Measurements from ENCODE around the gene WDR76. TPM values are rescaled to one million over a fixed set of nuclear protein-coding genes. Genes with fewer than 3 reads are reported as not detected.
"Not testable (repeated sequence)": the region's sequence is repeated elsewhere in the genome, so short reads cannot be mapped to it uniquely, and the experiment has no call there.

WDR76 gene
- 1.7 and 4.1 TPM in 2 replicates for total RNA-seq
- 1.3 TPM for polyA plus RNA-seq (2012)

DNA sequence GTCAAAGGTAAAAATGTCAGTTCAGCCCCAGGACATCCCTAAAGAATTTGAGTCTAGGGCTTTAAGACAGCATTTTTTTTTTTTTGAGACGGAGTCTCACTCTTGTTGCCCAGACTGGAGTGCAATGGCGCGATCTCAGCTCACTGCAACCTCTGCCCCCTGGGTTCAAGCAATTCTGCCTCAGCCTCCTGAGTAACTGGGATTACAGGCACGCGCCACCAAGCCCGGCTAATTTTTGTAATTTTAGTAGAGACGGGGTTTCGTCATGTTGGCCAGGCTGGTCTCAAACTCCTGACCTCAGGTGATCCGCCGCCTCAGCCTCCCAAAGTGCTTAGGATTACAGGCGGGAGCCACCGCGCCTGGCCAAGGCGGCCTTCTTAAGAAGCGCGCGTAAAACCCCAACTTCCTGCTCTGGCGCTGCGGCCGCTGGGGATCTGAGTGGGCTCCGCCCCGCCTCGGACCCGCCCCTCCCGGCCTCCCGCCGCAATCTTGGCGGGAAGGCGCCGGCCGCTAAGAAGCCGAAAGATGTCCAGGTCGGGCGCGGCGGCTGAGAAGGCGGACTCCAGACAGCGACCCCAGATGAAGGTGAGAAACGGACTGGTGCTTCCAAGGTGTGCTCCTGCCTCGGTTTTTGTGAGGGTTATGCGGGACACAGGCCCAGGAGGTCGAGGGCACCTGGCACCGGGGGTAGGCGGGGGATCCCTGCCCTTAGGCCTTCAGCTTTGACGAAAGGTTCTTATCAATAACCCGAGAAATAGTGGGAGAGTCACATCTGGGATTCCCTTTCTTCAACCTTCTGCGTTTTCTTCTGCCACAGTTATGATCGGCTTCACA lies at the start of gene WDR76:
Gene WDR76 (plus strand): TSS at position 495 of the 834 bp plus-strand sequence. CDS start 31 bp downstream, at position 526.
- peak; percentile 66 for DNase-seq (ENCODE audit: low read depth)

DNA sequence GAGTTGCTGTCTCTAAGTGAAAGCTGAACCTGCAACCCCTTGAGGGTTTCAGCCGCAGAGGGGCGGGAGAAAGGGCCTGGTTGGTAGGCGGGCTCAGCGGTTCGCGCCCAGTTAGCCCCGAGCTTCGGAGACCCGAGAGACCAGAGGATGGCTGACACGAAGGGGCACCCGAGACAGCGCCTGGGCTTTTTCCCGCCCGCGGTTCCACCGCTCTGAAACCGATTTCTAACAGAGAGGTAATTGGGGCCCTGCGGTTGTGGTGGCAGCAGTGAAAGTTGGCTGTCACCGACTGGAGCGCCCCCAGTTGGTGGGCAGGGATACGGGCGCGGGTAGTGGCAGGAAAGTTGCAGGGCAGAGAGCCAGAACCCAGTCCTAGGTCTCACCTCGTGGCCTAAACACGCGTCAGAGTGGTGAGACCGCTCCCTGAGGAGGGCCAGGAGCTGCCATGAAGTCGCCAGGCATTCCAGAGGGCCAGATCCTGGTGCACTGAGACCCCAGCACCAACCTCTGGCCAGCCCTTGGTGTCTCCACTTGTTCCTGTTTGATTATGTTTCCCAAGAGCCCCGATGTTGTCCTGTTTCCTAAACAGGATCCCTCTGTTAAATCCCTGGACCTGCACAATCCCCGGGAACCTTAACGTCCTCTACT lies 49.4 kb upstream of the WDR76 start:
- DNase-seq (ENCODE audit: low read depth), result peak; percentile 78

DNA sequence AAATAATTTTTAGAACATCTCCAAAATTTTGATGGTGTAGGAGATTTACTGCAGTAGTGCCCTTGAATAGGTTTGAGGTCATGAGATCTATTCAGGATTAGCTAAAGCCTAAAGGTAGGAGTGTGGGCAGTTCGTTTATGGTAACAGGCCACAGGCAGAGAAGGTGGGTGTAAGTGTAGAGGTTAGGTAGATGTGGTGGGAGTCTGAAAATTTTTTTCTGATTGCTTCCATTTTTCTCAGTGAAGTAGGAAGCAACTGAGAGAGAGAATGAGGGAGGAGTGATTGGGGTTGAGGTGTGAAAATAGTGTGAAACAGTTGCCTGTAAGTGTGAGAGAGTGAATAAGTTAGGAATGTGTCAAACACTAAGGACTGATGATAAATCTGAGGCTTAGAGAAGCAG lies 47.8 kb upstream of the WDR76 start:
- DNase-seq (ENCODE audit: low read depth), result no peak

DNA sequence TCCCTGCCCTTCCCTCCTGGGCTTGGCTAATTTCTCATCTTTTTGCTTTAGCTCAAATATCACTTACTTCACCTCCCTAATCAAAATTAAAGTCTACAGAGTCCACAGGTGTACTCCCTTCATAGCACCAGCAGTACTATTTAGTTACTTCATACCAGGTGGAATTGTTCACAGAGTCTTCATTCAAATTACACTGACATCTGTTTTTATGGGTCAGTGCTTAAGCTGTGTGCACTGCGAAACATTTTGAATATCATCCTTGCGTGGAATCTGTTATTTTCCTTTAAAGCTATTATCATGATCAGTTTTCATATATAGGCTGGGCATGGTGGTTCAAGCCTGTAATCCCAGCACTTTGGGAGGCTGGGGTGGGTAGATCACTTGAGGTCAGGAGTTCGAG lies 37.4 kb upstream of the WDR76 start:
- no peak for DNase-seq (ENCODE audit: low read depth)

DNA sequence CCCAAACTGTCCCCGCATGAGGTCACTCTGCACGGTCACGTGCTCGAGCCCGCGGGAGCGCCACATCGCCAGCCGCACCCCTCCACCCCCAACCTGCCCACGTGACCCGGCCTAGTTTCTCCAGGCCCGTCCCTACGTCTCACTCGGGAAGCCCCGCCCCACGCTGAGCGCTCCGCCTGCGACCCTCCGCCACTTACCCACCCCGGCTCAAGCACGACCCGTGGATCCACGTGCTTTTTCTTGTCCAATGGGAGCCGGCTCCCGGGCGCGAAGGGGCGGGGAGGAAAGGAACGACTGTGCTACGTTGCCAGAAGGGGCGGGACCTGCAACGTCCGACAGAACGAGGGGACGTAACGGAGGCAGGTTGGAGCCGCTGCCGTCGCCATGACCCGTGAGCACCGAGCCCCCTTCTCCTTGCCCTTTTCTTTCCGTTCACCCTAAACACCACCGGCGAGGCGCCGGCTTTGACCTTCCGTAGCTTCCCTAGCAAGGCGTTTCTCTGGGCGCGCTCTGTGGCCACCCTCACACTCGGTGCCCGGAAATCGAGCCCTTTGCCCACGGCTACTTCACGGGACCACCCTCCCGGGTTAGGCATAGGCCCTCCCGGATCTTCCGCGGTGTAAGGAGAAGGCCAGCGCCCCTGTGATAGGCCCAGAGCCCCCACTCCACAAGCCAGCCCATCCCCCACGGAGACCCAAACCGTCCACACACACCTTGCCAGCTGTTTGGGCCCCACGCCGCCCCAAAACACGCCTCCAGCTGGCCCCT lies 34.6 kb upstream of the WDR76 start, which contains the start of gene SERF2:
Gene SERF2 (plus strand): TSS at position 328 of the 768 bp plus-strand sequence. CDS start 57 bp downstream, at position 385.
- peak; percentile 100 for DNase-seq (ENCODE audit: low read depth)

DNA sequence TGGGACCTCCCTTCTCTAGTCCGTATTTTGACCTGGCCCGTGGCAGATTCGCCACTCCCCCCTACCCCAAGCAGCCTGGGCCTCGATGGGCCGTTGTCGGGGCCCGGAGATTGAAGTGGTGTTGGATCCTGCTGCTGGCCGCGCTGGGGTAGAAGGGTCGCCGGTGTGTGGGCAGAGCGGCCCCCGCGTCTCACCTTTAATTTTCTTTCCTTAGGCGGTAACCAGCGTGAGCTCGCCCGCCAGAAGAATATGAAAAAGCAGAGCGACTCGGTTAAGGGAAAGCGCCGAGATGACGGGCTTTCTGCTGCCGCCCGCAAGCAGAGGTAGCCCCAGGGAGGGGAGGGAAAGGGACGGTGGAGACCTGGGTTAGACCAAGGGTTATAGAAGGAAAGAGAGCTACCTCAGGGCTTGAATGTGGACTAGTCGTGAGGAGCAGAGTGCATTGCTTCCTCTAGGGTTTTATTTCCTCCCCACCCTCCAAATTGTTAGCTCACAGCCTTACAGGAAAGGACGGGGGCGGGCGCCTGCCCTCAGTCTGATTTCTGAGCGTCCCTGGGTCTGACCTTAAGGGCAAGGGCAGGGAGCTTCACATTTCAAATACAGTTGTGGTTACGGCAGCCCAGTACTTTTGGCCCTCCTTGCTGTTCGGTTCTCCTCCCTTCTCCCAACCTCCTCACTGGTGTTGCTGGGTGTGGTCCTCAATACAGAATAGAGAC lies 33.9 kb upstream of the WDR76 start:
- DNase-seq (ENCODE audit: low read depth), result no peak

DNA sequence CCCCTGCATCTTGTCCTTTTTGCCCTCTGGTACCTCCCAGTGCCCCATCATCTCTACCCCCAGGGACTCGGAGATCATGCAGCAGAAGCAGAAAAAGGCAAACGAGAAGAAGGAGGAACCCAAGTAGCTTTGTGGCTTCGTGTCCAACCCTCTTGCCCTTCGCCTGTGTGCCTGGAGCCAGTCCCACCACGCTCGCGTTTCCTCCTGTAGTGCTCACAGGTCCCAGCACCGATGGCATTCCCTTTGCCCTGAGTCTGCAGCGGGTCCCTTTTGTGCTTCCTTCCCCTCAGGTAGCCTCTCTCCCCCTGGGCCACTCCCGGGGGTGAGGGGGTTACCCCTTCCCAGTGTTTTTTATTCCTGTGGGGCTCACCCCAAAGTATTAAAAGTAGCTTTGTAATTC lies 33.2 kb upstream of the WDR76 start:
- DNase-seq (ENCODE audit: low read depth), result no peak

DNA sequence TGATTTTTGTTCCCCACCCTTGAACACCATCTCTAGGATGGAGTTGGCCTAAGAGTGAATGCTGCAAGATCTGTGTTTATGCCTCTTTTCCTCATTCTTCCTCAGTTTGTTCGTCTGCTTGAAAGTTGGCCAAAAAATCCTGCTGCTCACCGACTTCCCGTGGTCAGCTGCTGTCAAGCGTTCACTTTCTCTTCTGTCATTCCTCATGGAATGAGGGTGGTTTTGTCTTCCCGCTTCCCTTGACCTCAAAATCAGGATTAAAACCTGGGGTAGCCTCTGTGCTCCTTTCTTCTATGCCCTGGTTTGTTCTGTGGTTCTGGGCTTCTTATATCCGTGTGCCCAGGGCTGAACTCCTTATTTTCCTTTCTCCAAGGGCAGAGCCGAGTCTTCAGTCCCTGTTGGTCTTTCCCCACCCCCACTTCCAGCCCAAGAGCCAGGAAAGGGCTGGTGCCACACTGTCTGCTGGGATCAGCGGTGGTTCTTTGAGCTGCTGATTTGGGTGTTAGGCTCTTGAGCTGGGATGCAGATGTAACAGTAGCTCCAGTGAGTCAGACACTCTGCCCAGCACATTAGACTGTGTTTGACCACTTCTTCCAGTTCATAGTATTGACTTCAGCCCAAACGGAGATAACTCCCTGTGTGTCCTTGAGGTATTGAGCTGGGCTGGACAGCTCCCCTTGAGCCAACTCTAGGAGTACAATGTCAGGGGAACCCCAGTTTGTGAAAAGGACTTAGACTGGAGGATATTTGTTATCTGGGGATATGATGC lies 32.3 kb upstream of the WDR76 start:
- DNase-seq (ENCODE audit: low read depth), result peak; percentile 74

DNA sequence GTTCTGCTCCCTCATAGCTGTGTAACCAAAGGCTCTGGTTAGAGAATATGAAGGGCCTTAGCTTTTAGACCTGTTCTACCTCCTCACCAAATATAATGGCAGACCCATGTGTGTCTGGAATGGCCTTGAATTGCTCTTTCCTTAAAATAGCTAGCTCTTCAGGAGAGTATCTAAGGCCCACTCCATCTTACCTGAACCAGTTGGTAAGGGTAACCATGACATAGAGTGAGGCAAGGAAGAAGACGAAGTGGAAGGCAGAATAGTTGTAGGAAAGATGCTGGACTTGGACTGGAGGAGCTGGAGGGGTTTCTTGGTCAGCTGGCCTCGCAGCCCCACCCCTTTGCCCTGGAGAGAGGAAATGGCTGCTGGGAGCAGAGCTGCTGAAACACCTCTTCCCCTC lies 31.6 kb upstream of the WDR76 start:
- no peak for DNase-seq (ENCODE audit: low read depth)

DNA sequence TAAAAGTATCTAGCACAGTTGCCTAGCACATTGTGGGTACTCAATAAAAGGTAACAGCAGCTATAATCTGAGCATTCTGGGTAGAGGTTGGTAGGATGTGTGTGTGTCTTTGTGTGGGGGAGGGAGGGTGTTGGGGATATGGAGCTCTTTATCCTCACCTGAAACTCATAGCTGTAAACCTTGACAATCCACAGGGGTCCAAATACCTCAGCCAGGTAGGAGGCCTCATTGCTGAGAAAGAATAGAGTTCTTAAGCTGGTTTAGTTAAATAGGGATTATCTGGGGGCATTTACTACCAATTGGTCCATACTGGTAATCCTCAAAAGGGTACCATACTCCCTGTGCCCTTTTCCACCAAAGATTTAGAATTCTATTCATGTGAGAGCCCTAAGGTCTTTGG lies 30.8 kb upstream of the WDR76 start:
- no peak for DNase-seq (ENCODE audit: low read depth)

DNA sequence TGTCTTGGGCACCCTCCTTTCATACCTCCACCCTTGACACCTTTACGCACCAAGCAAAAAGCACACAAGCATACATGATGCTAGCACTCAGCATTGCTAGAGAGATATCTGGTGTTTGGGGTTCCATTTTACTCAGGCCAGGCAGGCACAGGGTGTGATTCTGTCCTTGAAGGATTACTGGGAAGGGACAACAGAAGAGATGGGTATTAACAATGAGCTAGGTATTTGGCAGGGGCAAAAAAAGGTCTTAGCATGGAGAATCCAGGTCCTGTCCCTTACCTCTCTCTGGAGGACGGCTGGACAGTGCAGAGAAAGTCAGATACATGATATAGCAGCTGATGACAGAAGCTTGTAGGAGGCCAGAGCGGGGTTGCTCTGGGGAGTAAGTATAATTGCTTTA lies 30.2 kb upstream of the WDR76 start:
- no peak for DNase-seq (ENCODE audit: low read depth)

DNA sequence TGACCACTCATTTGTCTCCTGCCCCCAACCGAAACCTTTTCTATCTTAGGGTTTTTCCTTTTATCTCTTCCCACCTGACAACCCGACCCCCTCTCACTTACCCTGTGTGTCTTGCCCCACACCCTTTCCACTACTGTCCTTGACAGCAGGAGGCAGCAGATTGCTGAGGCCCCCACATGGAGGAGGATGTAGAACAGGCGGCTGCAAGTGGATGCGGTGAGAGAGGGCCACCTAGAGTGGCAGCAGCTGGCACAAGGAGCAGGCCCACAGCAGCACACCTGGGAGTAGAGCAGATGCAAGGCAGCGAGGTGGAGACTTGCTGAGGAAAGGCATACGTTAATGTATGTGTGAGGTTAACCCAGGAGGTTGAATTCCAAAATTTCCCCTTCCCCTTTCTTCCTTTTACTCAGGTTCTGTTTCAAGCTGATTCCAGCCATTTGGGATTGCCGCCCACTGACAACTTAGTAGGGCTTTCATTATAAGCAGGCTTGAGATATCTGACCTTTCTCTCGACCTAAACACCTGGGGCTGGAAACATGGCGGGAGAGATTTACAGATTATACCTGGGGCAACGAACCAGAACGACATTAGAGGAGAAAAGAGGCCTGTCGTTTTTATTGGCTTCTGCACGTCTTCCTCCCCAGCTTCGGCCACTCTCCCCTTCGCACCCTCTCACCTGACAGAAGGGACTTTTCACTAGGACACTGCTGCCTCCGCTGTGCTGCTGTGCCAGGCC lies 27.4 kb upstream of the WDR76 start:
- DNase-seq (ENCODE audit: low read depth), result no peak

DNA sequence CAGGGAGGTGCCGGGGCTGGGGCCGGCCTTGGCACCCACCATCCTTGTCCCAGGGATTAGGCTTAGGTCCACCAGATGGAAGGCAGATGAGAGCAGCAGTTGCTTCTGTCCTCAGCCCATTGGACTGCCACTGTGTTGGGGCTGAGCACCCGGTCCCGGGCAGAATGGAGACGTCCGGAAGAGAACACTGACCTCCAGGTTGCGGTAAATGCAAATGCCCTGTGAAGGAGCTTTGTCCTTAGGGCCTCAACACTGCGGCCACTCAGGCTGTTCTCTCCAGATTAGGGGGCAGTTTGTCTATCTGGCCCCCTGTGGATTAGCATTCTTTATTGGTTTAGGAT lies 26.9 kb upstream of the WDR76 start, which contains the start of gene SERINC4:
Gene SERINC4 (minus strand): TSS at position 276 of the 341 bp plus-strand sequence. CDS start 234 bp downstream, at position 42.
- no peak for DNase-seq (ENCODE audit: low read depth)

DNA sequence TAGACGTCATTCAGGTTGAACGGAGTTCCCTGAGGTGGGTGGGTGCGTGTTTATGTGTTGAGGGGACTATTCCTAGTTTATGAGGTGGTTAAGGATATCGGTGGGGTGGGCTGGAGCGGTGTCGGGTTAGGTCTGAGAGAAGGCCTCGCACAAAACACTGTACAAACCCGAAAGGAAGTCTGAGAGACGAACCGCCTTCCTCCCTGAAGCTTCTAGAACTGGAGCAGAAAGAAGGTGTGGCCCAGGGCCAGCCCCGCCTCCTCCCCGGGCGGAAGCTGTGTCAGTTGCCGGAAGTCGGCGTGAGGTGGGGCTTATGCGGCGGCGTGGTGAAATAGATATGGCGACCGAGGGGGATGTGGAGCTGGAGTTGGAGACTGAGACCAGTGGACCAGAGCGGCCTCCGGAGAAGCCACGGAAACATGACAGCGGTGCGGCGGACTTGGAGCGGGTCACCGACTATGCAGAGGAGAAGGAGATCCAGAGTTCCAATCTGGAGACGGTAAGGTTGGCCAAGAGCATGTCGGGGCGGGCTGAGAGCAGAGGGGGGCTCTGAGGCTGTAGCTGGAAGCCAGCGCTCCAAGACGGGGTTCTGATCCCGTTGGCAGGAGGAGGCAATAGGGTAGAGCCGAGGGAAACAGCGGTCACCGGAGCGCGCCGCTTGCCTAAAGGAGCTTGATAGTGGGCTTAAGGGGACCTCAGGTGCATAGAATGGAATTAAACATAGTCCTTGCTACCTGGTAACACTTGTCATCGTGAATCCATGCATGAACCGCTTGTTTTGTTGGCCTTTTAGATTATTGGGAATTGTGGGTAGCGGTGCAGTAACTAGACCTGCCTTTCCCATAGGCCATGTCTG lies 26.3 kb upstream of the WDR76 start, which contains the start of gene HYPK:
Gene HYPK (plus strand): TSS at position 314 of the 856 bp plus-strand sequence. CDS start 24 bp downstream, at position 338.
- peak; percentile 90 for DNase-seq (ENCODE audit: low read depth)

DNA sequence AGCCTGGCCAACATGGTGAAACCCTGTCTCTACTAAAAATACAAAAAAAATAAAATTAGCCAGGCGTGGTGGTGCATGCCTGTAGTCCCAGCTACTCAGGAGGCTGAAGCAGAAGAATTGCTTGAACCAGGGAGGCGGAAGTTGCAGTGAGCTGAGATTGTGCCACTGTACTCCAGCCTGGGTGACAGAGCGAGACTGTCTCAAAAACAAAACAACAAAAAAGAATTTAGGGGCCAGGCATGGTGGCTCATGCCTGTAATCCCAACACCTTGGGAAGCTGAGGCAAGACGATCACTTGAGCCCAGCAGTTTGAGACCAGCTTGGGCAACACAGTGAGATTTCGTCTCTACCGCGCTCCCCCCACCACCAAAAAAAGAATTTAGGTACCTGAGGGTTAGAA lies 24.1 kb upstream of the WDR76 start:
- not testable (repeated sequence) for DNase-seq (ENCODE audit: low read depth)

DNA sequence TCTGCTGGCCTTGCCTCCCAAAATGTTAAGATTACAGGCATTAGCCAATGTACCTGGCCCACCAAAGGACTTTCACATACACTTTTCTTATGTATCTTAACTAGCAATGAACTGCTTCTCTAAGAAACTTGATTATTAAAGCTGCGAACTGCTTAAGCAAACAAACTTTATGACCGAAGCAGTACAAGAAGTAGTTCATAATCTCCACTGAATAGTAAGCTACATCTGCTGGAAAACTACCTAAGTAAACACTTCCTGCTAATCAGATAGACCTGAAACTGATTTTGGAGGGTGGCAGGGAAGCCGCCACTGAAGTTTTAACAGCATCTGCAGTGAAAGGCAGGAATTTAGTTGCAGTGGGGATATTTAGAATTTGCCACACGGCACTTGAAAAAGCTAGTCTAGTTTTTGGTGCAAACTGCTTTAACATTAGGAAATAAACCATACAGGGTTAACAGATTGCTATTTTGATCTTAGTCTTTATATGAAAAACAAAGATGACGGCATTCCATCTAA lies 18.3 kb upstream of the WDR76 start:
- DNase-seq (ENCODE audit: low read depth), result no peak

DNA sequence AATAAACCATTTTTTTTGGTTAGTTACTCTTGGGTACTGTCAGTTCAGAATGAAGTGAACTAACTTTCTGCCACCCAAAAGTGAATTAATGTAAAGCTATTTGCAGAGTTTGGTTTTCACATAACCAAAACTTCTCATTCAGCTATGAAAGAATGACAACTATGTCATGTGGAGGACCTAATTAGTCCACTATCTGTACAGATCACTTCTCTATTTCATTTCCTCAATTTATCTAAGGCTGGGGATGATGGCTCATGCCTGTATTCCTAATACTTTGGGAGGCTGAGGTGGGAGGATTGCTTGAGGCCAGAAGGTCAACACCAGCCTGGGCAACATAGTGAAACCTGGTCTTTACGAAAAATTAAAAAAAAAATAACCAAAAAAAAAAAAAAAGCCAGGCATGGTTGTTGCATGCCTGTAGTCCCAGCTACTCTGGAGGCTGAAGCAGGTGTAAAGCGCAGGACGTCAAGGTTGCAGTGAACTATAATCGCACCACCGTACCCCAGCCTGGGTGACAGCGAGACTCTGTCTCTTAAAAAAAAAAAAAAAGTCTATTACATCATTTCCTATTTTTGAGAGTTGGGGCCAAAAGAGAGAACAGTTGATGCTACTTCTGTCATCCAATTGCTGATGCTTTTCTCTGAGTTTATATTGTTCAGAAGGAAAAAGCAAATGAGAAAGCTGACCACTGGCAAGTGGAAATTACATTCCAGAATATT lies 17.7 kb upstream of the WDR76 start:
- DNase-seq (ENCODE audit: low read depth), result no peak

DNA sequence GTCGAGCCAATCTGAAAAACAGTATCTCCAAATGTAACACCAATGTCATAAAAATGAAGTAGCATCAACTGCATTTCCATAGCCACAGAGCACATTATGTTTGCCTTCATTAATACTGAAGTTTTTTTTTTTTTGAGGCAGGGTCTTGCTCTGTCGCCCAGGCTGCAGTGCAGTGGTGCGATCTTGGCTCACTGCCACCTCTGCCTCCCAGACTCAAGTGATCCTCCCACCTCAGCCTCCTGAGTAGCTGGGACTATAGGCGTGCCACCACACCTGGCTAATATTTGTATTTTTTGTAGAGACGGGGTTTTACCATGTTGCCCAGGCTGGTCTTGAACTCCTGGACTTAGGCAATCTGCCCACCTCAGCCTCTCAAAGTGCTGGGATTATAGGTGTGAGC lies 11.7 kb upstream of the WDR76 start:
- DNase-seq (ENCODE audit: low read depth), result not testable (repeated sequence)

Measured in myocyte (in vitro differentiated cells).